ENCODE results near the gene PDE6B.

DNA sequence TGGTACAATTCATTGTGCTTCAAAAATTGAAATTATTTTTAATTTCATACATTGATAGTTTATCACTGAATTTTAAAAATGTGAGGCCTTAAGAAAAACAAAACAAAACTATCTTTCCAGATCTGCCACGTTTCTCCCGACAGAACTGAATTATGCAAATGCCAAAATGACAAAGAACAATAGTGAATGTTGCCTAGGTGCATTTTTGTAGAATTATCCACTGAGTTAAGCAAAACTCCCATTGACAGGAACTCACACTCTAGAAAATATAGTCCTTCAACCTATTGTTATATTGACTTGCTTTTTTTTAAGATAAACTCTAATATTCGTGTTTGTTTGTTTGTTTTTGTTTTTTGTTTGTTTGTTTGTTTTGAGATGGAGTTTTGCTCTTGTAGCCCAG is 86.7 kb downstream of the PDE6B start:
- TF ChIP-seq, protein P1, sequence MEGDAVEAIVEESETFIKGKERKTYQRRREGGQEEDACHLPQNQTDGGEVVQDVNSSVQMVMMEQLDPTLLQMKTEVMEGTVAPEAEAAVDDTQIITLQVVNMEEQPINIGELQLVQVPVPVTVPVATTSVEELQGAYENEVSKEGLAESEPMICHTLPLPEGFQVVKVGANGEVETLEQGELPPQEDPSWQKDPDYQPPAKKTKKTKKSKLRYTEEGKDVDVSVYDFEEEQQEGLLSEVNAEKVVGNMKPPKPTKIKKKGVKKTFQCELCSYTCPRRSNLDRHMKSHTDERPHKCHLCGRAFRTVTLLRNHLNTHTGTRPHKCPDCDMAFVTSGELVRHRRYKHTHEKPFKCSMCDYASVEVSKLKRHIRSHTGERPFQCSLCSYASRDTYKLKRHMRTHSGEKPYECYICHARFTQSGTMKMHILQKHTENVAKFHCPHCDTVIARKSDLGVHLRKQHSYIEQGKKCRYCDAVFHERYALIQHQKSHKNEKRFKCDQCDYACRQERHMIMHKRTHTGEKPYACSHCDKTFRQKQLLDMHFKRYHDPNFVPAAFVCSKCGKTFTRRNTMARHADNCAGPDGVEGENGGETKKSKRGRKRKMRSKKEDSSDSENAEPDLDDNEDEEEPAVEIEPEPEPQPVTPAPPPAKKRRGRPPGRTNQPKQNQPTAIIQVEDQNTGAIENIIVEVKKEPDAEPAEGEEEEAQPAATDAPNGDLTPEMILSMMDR (IDR thresholded peaks at IDR 0.05) = no peak
- TF ChIP-seq FOXS1 (CRISPR knock-in tag; IDR thresholded peaks at IDR 0.05) (no peak), BHLHE40 (IDR thresholded peaks at IDR 0.05; ENCODE audit: low read depth, low read length) (no peak), POLR2A (IDR thresholded peaks at IDR 0.05; ENCODE audit: low read length) (no peak), TFCP2L1 (CRISPR knock-in tag; IDR thresholded peaks at IDR 0.05) (no peak), RCOR1 (IDR thresholded peaks at IDR 0.05; ENCODE audit: low read depth, low read length) (no peak), EHMT2 (IDR thresholded peaks at IDR 0.05; ENCODE audit: low read depth) (no peak), KDM1A (IDR thresholded peaks at IDR 0.05; ENCODE audit: low read depth) (no peak), TP53 (CRISPR knock-in tag; IDR thresholded peaks at IDR 0.05) (no peak)
- TF ChIP-seq, protein P2, sequence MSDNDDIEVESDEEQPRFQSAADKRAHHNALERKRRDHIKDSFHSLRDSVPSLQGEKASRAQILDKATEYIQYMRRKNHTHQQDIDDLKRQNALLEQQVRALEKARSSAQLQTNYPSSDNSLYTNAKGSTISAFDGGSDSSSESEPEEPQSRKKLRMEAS (IDR thresholded peaks at IDR 0.05) = no peak
- TF ChIP-seq, protein P3, sequence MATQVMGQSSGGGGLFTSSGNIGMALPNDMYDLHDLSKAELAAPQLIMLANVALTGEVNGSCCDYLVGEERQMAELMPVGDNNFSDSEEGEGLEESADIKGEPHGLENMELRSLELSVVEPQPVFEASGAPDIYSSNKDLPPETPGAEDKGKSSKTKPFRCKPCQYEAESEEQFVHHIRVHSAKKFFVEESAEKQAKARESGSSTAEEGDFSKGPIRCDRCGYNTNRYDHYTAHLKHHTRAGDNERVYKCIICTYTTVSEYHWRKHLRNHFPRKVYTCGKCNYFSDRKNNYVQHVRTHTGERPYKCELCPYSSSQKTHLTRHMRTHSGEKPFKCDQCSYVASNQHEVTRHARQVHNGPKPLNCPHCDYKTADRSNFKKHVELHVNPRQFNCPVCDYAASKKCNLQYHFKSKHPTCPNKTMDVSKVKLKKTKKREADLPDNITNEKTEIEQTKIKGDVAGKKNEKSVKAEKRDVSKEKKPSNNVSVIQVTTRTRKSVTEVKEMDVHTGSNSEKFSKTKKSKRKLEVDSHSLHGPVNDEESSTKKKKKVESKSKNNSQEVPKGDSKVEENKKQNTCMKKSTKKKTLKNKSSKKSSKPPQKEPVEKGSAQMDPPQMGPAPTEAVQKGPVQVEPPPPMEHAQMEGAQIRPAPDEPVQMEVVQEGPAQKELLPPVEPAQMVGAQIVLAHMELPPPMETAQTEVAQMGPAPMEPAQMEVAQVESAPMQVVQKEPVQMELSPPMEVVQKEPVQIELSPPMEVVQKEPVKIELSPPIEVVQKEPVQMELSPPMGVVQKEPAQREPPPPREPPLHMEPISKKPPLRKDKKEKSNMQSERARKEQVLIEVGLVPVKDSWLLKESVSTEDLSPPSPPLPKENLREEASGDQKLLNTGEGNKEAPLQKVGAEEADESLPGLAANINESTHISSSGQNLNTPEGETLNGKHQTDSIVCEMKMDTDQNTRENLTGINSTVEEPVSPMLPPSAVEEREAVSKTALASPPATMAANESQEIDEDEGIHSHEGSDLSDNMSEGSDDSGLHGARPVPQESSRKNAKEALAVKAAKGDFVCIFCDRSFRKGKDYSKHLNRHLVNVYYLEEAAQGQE (IDR thresholded peaks at IDR 0.05) = no peak
- TF ChIP-seq, protein P4, sequence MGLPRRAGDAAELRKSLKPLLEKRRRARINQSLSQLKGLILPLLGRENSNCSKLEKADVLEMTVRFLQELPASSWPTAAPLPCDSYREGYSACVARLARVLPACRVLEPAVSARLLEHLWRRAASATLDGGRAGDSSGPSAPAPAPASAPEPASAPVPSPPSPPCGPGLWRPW (IDR thresholded peaks at IDR 0.05) = no peak
- TF ChIP-seq, protein P5, sequence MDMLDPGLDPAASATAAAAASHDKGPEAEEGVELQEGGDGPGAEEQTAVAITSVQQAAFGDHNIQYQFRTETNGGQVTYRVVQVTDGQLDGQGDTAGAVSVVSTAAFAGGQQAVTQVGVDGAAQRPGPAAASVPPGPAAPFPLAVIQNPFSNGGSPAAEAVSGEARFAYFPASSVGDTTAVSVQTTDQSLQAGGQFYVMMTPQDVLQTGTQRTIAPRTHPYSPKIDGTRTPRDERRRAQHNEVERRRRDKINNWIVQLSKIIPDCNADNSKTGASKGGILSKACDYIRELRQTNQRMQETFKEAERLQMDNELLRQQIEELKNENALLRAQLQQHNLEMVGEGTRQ (IDR thresholded peaks at IDR 0.05) = no peak
- TF ChIP-seq, protein P6, sequence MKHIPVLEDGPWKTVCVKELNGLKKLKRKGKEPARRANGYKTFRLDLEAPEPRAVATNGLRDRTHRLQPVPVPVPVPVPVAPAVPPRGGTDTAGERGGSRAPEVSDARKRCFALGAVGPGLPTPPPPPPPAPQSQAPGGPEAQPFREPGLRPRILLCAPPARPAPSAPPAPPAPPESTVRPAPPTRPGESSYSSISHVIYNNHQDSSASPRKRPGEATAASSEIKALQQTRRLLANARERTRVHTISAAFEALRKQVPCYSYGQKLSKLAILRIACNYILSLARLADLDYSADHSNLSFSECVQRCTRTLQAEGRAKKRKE (CRISPR knock-in tag; IDR thresholded peaks at IDR 0.05; ENCODE audit: low read depth) = no peak
